SK-N-SH treated with all-trans-retinoic acid at 6 μM for 48 hours (cell line): ENCODE data around the gene PFKL.

Experiments used
- ATAC-seq: fragments of 200-7000 bp; cut with Tn5 transposase; 3 replicates; pipeline ENCODE4 v1.9.1; 2020; ENCODE audit warnings: mild to moderate bottlenecking, moderate library complexity
- ARNTL ChIP-seq: fragments of 450-650 bp; formaldehyde crosslinking; IDR thresholded peaks from 2 replicates; pipeline ENCODE4 v1.5.0; 2020; ENCODE audit warnings: low read depth, mild to moderate bottlenecking, moderate library complexity, borderline replicate concordance
- BACH2 ChIP-seq: fragments of 250-450 bp; sonication (Bioruptor Pico); IDR thresholded peaks from 2 replicates; pipeline ENCODE4 v1.9.0; 2021; ENCODE audit warnings: mild to moderate bottlenecking, borderline replicate concordance
- CSDC2 ChIP-seq: fragments of 250-450 bp; sonication (Bioruptor Pico); IDR thresholded peaks from 2 replicates; pipeline ENCODE4 v1.5.0; 2020; ENCODE audit warnings: mild to moderate bottlenecking, moderate library complexity
- ESRRG ChIP-seq: fragments of 250-450 bp; sonication (Bioruptor Pico); IDR thresholded peaks from 2 replicates; pipeline ENCODE4 v1.6.1; 2021; ENCODE audit warnings: mild to moderate bottlenecking
- ISL1 ChIP-seq: fragments of 250-450 bp; sonication (Bioruptor Pico); IDR thresholded peaks from 2 replicates; pipeline ENCODE4 v2.1.2; 2022; ENCODE audit warnings: mild to moderate bottlenecking, moderate library complexity
- OSR1 ChIP-seq: fragments of 250-450 bp; sonication (Bioruptor Pico); IDR thresholded peaks from 2 replicates; pipeline ENCODE4 v1.8.0; 2022; ENCODE audit warnings: moderate library complexity, mild to moderate bottlenecking, inconsistent platforms
- PPARA ChIP-seq: fragments of 250-450 bp; sonication (Bioruptor Pico); IDR thresholded peaks from 2 replicates; pipeline ENCODE4 v1.5.0; 2020; ENCODE audit warnings: mild to moderate bottlenecking, borderline replicate concordance
- RARB ChIP-seq: fragments of 250-450 bp; sonication (Bioruptor Pico); IDR thresholded peaks from 2 replicates; pipeline ENCODE4 v1.8.0; 2021; ENCODE audit warnings: mild to moderate bottlenecking, moderate library complexity
- SNAI2 ChIP-seq: fragments of 250-450 bp; sonication (Bioruptor Pico); IDR thresholded peaks from 2 replicates; pipeline ENCODE4 v1.5.0; 2020; ENCODE audit warnings: mild to moderate bottlenecking, moderate library complexity
- TCF4 ChIP-seq: fragments of 250-450 bp; sonication (Bioruptor Pico); IDR thresholded peaks from 2 replicates; pipeline ENCODE4 v1.8.0; 2021; ENCODE audit warnings: mild to moderate bottlenecking, moderate library complexity, borderline replicate concordance
- TOX ChIP-seq: fragments of 250-450 bp; sonication (Bioruptor Pico); IDR thresholded peaks from 2 replicates; pipeline ENCODE4 v1.8.0; 2021; ENCODE audit warnings: mild to moderate bottlenecking, moderate library complexity, borderline replicate concordance
- TSHZ2 ChIP-seq: fragments of 250-450 bp; sonication (Bioruptor Pico); IDR thresholded peaks from 2 replicates; pipeline ENCODE4 v1.5.0; 2020; ENCODE audit warnings: mild to moderate bottlenecking, moderate library complexity
- ZC3H10 ChIP-seq: fragments of 250-450 bp; sonication (Bioruptor Pico); IDR thresholded peaks from 2 replicates; pipeline ENCODE4 v1.5.1; 2021; ENCODE audit warnings: mild to moderate bottlenecking, moderate library complexity
- ZFP3 ChIP-seq: fragments of 250-450 bp; sonication (Bioruptor Pico); IDR thresholded peaks from 2 replicates; pipeline ENCODE4 v1.5.0; 2020; ENCODE audit warnings: mild to moderate bottlenecking, moderate library complexity
- ZFP30 ChIP-seq: fragments of 450-650 bp; formaldehyde crosslinking; IDR thresholded peaks from 2 replicates; pipeline ENCODE4 v1.5.0; 2022; ENCODE audit warnings: mild to moderate bottlenecking, moderate library complexity
- ZNF565 ChIP-seq: fragments of 450-650 bp; formaldehyde crosslinking; conservative IDR thresholded peaks from 2 replicates; pipeline ENCODE4 v1.5.0; 2020; ENCODE audit warnings: low read depth, mild to moderate bottlenecking, moderate library complexity
- ZNF70 ChIP-seq: fragments of 450-650 bp; formaldehyde crosslinking; IDR thresholded peaks from 2 replicates; pipeline ENCODE4 v1.5.0; 2020; ENCODE audit warnings: mild to moderate bottlenecking, moderate library complexity
- ZNF8 ChIP-seq: fragments of 450-650 bp; formaldehyde crosslinking; IDR thresholded peaks from 2 replicates; pipeline ENCODE4 v1.5.0; 2020; ENCODE audit warnings: mild to moderate bottlenecking, moderate library complexity
- TF ChIP-seq, protein P1 (sequence below): fragments of 250-450 bp; sonication (Bioruptor Pico); IDR thresholded peaks from 2 replicates; pipeline ENCODE4 v1.8.0; 2021; ENCODE audit warnings: low read depth, mild to moderate bottlenecking, moderate library complexity, borderline replicate concordance
- TF ChIP-seq, protein P2 (sequence below): fragments of 250-450 bp; sonication (Bioruptor Pico); IDR thresholded peaks from 2 replicates; pipeline ENCODE4 v1.8.0; 2020; ENCODE audit warnings: mild to moderate bottlenecking, moderate library complexity, borderline replicate concordance
- TF ChIP-seq, protein P3 (sequence below): fragments of 250-450 bp; sonication (Bioruptor Pico); IDR thresholded peaks from 2 replicates; pipeline ENCODE4 v1.5.1; 2020; ENCODE audit warnings: low read depth, mild to moderate bottlenecking, moderate library complexity

PFKL gene

DNA sequence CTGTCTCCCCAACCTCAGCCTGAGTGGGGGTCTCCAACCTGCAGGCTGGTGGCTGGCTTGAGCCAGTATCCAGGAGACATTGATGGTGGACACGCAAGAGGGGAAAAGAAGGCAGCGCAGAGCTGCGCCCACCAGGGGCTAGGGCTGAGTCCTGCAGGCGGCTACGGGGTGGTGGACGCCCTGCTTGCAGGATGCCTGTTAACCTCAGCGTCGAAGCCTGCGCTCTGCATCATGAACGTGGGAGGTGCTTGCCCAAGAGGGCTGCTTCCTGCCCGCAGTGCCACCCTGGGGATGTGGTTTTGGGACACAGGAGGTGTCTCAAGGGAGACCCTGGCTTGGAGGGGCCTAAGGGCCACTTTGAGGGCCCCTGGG, 27.7 kb downstream of the PFKL start (continued):
- TF ChIP-seq, protein P1, sequence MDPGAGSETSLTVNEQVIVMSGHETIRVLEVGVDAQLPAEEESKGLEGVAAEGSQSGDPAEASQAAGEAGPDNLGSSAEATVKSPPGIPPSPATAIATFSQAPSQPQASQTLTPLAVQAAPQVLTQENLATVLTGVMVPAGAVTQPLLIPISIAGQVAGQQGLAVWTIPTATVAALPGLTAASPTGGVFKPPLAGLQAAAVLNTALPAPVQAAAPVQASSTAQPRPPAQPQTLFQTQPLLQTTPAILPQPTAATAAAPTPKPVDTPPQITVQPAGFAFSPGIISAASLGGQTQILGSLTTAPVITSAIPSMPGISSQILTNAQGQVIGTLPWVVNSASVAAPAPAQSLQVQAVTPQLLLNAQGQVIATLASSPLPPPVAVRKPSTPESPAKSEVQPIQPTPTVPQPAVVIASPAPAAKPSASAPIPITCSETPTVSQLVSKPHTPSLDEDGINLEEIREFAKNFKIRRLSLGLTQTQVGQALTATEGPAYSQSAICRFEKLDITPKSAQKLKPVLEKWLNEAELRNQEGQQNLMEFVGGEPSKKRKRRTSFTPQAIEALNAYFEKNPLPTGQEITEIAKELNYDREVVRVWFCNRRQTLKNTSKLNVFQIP (CRISPR knock-in tag), result no peak
- TF ChIP-seq SNAI2 (CRISPR knock-in tag), result no peak
- TF ChIP-seq OSR1 (CRISPR knock-in tag), result no peak
- no peak for TF ChIP-seq ZFP30
- no peak for TF ChIP-seq ARNTL (CRISPR knock-in tag)
- TF ChIP-seq TCF4 (CRISPR knock-in tag), result no peak
- no peak for TF ChIP-seq RARB

DNA sequence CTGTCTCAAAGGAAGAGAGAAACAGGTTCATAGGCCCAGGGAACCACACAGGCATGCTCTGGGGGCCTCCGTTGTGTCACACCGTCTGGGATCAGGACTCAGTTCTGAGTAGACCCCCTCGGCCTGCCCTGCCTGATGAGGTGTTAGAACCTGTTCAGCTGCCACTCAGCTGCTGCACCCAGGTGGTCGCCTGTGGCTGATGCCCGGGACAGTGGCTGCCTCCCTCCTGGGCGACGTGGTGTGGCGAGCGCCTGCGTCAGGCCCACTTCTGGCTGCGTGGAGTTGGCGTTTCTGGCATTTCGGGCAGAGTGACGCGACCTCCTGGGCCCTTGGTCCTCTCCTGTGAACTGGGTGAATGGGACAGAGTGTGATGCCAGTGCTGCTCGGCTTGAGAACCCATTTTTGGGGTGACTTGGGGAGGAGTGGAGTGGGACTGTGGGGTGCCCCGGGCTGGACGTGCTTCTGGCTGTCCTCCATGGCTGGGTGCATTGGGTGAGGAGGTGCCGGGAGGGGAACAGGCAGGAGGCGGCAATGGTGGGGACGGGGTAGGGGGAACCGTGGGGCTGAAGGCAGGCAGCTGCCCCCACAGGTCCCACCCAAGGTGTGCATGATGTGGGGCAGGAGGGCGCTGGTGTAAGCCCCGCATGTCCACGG, 28.5 kb downstream of the PFKL start:
- TF ChIP-seq TOX (CRISPR knock-in tag), result no peak
- no peak for TF ChIP-seq ZNF70 (CRISPR knock-in tag)
- TF ChIP-seq RARB, result no peak
- TF ChIP-seq ZC3H10 (CRISPR knock-in tag), result no peak
- TF ChIP-seq ESRRG, result no peak
- TF ChIP-seq ZNF8 (CRISPR knock-in tag), result no peak
- no peak for TF ChIP-seq OSR1 (CRISPR knock-in tag)
- TF ChIP-seq CSDC2 (CRISPR knock-in tag), result no peak
- TF ChIP-seq TSHZ2, result no peak
- TF ChIP-seq SNAI2 (CRISPR knock-in tag), result no peak
- TF ChIP-seq, protein P2, sequence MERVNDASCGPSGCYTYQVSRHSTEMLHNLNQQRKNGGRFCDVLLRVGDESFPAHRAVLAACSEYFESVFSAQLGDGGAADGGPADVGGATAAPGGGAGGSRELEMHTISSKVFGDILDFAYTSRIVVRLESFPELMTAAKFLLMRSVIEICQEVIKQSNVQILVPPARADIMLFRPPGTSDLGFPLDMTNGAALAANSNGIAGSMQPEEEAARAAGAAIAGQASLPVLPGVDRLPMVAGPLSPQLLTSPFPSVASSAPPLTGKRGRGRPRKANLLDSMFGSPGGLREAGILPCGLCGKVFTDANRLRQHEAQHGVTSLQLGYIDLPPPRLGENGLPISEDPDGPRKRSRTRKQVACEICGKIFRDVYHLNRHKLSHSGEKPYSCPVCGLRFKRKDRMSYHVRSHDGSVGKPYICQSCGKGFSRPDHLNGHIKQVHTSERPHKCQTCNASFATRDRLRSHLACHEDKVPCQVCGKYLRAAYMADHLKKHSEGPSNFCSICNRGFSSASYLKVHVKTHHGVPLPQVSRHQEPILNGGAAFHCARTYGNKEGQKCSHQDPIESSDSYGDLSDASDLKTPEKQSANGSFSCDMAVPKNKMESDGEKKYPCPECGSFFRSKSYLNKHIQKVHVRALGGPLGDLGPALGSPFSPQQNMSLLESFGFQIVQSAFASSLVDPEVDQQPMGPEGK, result no peak
- TF ChIP-seq ZFP30, result no peak
- TF ChIP-seq TCF4 (CRISPR knock-in tag), result no peak
- TF ChIP-seq, protein P1 (CRISPR knock-in tag), result no peak
- no peak for TF ChIP-seq ZNF565 (CRISPR knock-in tag)
- TF ChIP-seq BACH2 (CRISPR knock-in tag), result no peak
- no peak for ATAC-seq

DNA sequence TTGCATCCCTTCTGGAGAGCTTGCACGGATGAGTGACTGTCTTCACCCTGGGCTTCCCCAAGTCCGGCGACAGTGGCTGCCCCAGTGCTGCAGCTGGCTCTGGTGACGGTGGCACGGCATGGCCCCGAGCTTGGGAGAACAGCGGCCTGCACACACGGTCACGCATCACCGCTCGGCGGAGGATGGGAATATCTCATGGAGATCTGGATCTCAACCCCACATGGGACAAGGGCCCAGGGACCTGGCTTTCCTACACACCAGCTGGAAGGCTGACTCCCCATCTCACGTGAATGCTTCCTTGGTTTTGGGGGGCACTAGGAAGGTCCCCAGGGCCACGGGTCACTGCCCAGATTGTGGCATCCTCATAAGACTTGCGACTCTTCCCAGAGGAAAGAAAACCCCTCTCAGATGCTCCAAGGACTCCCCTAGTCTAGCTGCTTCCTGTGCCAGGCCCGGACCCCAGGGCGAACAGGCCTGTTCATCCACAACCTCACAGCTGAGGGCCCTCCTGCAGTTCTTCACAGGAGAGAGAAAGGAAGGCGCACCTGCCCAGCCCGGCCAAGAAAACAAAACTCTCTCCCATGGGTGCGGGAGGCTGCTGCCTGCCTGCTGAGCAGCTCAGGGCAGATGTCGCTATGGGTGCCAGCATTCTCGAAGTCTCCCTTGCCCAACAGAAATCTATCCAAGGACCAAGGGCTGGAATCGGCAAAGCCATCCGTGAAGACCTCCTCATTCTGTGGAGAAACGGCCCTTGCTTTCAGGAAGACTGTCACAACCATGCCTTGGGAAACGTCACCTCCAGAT, 29.4 kb downstream of the PFKL start:
- ATAC-seq, result 0 out of 3 replicates have a peak, but pooled peaks have one; percentile 1
- no peak for TF ChIP-seq SNAI2 (CRISPR knock-in tag)
- TF ChIP-seq, protein P3, sequence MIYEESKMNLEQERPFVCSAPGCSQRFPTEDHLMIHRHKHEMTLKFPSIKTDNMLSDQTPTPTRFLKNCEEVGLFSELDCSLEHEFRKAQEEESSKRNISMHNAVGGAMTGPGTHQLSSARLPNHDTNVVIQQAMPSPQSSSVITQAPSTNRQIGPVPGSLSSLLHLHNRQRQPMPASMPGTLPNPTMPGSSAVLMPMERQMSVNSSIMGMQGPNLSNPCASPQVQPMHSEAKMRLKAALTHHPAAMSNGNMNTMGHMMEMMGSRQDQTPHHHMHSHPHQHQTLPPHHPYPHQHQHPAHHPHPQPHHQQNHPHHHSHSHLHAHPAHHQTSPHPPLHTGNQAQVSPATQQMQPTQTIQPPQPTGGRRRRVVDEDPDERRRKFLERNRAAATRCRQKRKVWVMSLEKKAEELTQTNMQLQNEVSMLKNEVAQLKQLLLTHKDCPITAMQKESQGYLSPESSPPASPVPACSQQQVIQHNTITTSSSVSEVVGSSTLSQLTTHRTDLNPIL (CRISPR knock-in tag), result no peak
- no peak for TF ChIP-seq ZC3H10 (CRISPR knock-in tag)
- no peak for TF ChIP-seq ZFP3 (CRISPR knock-in tag)
- TF ChIP-seq, protein P2, result no peak
- TF ChIP-seq ESRRG, result no peak
- TF ChIP-seq ZFP30, result no peak
- TF ChIP-seq TOX (CRISPR knock-in tag), result no peak
- no peak for TF ChIP-seq ISL1 (CRISPR knock-in tag)
- no peak for TF ChIP-seq ZNF565 (CRISPR knock-in tag)
- no peak for TF ChIP-seq ARNTL (CRISPR knock-in tag)
- no peak for TF ChIP-seq ZNF8 (CRISPR knock-in tag)
- no peak for TF ChIP-seq RARB
- no peak for TF ChIP-seq ZNF70 (CRISPR knock-in tag)
- TF ChIP-seq TCF4 (CRISPR knock-in tag), result no peak
- no peak for TF ChIP-seq PPARA (CRISPR knock-in tag)
- TF ChIP-seq, protein P1 (CRISPR knock-in tag), result no peak
